Body of pancreas (tissue), 4 donors: ENCODE results near the gene FAM222A.

Source experiments
- POLR2A ChIP-seq, 3 donors: fragments of 450-650 bp; IDR thresholded peaks; one replicate each; pipeline ENCODE4 v1.6.1; 2016; ENCODE audit warnings: antibody characterized with exemption in 3 of 3, mild to moderate bottlenecking in 2 of 3
- TF ChIP-seq, protein P1 (sequence below), 7 experiments: fragments of 450-650 bp in 4 of 7; fragments of 200-600 bp in 3 of 7; sonication (generic) in 3 of 7; IDR thresholded peaks; one replicate each; pipeline ENCODE4 v1.5.1; 2016 to 2019; ENCODE audit warnings: antibody characterized with exemption in 7 of 7

DNA sequence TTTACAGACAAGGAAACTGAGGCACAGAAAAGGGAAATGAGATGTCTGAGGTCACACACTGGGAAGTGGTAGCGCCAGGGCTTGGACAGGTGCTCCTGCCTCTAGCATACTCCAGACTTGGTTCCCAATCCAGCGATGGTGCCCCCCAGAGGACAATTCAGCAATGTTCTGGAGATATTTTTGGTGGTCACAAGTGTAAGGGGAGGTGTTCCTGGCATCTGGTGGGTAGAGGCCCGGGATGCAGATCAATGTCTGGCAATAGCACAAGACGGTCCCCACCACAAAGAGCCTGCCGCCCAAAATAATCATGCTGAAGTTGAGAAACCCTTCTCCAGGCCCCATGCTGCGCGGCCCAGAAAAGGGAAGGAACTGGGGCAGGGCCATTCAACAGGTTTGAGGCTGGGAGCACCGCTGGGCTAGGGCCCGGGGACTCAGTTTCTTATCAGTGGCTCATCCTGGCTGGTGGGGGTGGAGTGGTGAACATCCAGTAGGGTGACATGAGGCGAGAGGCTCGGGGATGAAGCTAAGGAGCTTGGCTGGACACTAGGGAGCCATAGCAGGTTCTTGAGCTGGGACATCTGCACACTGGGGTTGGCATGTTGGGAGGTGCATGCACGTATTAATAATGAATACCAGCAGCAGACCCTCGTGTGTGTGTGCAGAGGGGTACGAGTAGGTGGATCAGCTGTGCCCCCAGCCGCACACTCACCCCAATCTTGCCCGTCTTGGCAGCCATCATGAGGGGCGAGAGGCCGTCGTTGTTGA lies 84.5 kb downstream of the FAM222A start:
- TF ChIP-seq, protein P1, sequence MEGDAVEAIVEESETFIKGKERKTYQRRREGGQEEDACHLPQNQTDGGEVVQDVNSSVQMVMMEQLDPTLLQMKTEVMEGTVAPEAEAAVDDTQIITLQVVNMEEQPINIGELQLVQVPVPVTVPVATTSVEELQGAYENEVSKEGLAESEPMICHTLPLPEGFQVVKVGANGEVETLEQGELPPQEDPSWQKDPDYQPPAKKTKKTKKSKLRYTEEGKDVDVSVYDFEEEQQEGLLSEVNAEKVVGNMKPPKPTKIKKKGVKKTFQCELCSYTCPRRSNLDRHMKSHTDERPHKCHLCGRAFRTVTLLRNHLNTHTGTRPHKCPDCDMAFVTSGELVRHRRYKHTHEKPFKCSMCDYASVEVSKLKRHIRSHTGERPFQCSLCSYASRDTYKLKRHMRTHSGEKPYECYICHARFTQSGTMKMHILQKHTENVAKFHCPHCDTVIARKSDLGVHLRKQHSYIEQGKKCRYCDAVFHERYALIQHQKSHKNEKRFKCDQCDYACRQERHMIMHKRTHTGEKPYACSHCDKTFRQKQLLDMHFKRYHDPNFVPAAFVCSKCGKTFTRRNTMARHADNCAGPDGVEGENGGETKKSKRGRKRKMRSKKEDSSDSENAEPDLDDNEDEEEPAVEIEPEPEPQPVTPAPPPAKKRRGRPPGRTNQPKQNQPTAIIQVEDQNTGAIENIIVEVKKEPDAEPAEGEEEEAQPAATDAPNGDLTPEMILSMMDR (IDR thresholded peaks at IDR 0.05): no peak
- TF ChIP-seq POLR2A (IDR thresholded peaks at IDR 0.05): no peak
